Measurements from ENCODE around the gene CDC37L1.

CDC37L1 gene

DNA sequence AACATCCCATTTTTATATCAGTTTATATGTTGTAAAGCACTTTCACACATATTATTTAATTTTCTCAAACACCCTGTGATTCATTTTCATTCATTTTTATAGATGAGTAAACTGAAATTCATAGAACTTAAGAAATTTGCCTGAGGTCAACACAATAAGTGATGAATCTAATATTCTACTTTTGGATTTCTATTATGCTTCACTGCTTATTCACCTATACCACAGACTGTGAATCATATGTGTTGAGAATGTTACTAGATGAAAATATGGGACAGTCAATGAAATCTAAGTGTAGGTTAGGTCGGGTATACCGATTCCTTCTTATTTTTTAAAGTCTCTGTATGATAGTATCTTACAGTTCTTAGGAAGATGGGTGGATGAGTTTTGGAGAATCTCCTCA, 24.8 kb downstream of the CDC37L1 start:
- Histone ChIP-seq H2AFZ (ENCODE audit: low read depth, low read length, severe bottlenecking) (no peak overlapping the region), H3K27me3 (ENCODE audit: low read length) (no peaks in the 10 kb centered on the region), H3F3A (ENCODE audit: insufficient read depth) (peaks cover 12% of the 10 kb centered on the region; the same call in 1 of the 2 replicates), H3K9ac (ENCODE audit: low read length) (no peak overlapping the region), H3K9me3 (ENCODE audit: insufficient read depth, low read length) (no peaks in the 10 kb centered on the region), H3K27ac (ENCODE audit: low read depth, low read length) (no peak overlapping the region), H3K4me2 (ENCODE audit: low read depth, low read length, poor library complexity, severe bottlenecking) (no peak overlapping the region), H3K36me3 (ENCODE audit: low read length) (peaks cover 48% of the 10 kb centered on the region), H3K9me2 (replicated peaks; ENCODE audit: insufficient read depth, low read length) (no peaks in the 10 kb centered on the region), H4K20me1 (ENCODE audit: low read depth, low read length) (no peaks in the 10 kb centered on the region), H3K4me3 (ENCODE audit: insufficient read depth, low read length, poor library complexity, severe bottlenecking) (no peak overlapping the region), H3K79me2 (ENCODE audit: insufficient read depth, low read length) (no peaks in the 10 kb centered on the region)
- TF ChIP-seq CTCF (IDR thresholded peaks at IDR 0.05; ENCODE audit: insufficient read depth, low read length, poor library complexity, severe bottlenecking) (no peak), EZH2phosphoT487 (conservative IDR thresholded peaks at IDR 0.05; ENCODE audit: low read length) (no peak)

- TF ChIP-seq EZH2phosphoT487 (conservative IDR thresholded peaks at IDR 0.05; ENCODE audit: low read length): no peak
- TF ChIP-seq CTCF (IDR thresholded peaks at IDR 0.05; ENCODE audit: insufficient read depth, low read length, poor library complexity, severe bottlenecking): no peak
- Histone ChIP-seq H3K9ac (ENCODE audit: low read length) (no peak overlapping the region), H4K20me1 (ENCODE audit: low read depth, low read length) (no peaks in the 10 kb centered on the region), H3K79me2 (ENCODE audit: insufficient read depth, low read length) (no peaks in the 10 kb centered on the region), H3K9me2 (replicated peaks; ENCODE audit: insufficient read depth, low read length) (no peaks in the 10 kb centered on the region), H3K9me3 (ENCODE audit: insufficient read depth, low read length) (no peaks in the 10 kb centered on the region), H3K4me3 (ENCODE audit: insufficient read depth, low read length, poor library complexity, severe bottlenecking) (no peak overlapping the region), H3K27ac (ENCODE audit: low read depth, low read length) (no peak overlapping the region), H3K4me2 (ENCODE audit: low read depth, low read length, poor library complexity, severe bottlenecking) (no peak overlapping the region), H3K27me3 (ENCODE audit: low read length) (no peaks in the 10 kb centered on the region), H2AFZ (ENCODE audit: low read depth, low read length, severe bottlenecking) (no peak overlapping the region), H3K36me3 (ENCODE audit: low read length) (peaks cover 41% of the 10 kb centered on the region), H3F3A (ENCODE audit: insufficient read depth) (peaks cover 12% of the 10 kb centered on the region; the same call in 1 of the 2 replicates)
Measured at GRCh38 chr9:4706021-4706420, 26.7 kb downstream of the CDC37L1 start.

DNA sequence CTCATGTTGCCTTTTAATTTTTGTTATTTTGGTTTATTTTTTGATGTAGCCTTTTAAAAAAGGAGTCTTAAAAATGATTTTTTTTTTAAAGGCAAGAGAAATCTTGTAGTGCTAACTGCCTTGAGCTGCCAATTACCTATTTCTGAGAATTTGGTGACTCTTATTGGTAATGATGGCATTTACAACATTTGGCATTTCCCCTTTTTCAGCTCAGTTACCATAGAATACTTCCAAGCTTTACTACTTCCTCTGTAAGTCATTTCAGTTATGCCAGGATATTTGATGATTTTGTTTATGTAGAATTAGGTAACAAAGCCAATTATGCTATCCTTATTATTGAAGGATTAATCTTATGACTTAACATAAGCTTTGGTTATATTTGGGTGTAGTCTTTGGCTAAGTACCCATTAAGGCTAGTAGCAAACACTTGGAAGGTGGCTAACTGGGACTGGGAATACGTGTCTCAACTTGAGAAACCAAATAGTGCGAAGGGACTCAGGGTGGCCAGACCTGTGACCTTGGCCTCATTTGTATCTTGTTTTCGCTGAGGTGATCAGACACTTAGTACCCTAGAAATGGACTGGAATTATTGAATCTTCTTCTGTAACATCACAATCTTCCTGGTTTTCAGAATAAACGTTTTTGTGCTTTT, 27.7 kb downstream of the CDC37L1 start:
- Histone ChIP-seq H3K79me2 (ENCODE audit: insufficient read depth, low read length) (no peaks in the 10 kb centered on the region), H3K27me3 (ENCODE audit: low read length) (no peaks in the 10 kb centered on the region), H3K36me3 (ENCODE audit: low read length) (peaks cover 37% of the 10 kb centered on the region), H3K9me3 (ENCODE audit: insufficient read depth, low read length) (no peaks in the 10 kb centered on the region), H3K9ac (ENCODE audit: low read length) (no peak overlapping the region), H3K4me3 (ENCODE audit: insufficient read depth, low read length, poor library complexity, severe bottlenecking) (no peak overlapping the region), H3F3A (ENCODE audit: insufficient read depth) (peaks cover 12% of the 10 kb centered on the region; the same call in 1 of the 2 replicates), H3K4me2 (ENCODE audit: low read depth, low read length, poor library complexity, severe bottlenecking) (no peak overlapping the region), H3K9me2 (replicated peaks; ENCODE audit: insufficient read depth, low read length) (no peaks in the 10 kb centered on the region), H2AFZ (ENCODE audit: low read depth, low read length, severe bottlenecking) (no peak overlapping the region), H4K20me1 (ENCODE audit: low read depth, low read length) (no peaks in the 10 kb centered on the region), H3K27ac (ENCODE audit: low read depth, low read length) (no peak overlapping the region)
- TF ChIP-seq CTCF (IDR thresholded peaks at IDR 0.05; ENCODE audit: insufficient read depth, low read length, poor library complexity, severe bottlenecking): no peak
- no peak for TF ChIP-seq EZH2phosphoT487 (conservative IDR thresholded peaks at IDR 0.05; ENCODE audit: low read length)
